ENCODE results near the gene FAM170B. TPM values are rescaled to one million over a fixed set of nuclear protein-coding genes. Genes with fewer than 3 reads are reported as not detected.

Gene FAM170B
- total and polyA plus RNA-seq, 9 of the 15 experiments (the other 6 are each of a cell fraction or from before 2014, with no cell fraction given) = 0.11 to 0.21 TPM; not detected in 7

- peak; percentile 75 for TF ChIP-seq ZBTB2 (IDR thresholded peaks at IDR 0.05)
- TF ChIP-seq SPI1 (IDR thresholded peaks at IDR 0.05; ENCODE audit: borderline replicate concordance, low read depth, low read length) = peak; percentile 83
- peak; percentile 38 for TF ChIP-seq CXXC5 (CRISPR knock-in tag; IDR thresholded peaks at IDR 0.05)
- TF ChIP-seq RAD51 (IDR thresholded peaks at IDR 0.05; ENCODE audit: borderline replicate concordance, low read depth) = peak; percentile 55; the same call in 1 of the 2 replicates
- no peak for TF ChIP-seq THRA (IDR thresholded peaks at IDR 0.05)
- TF ChIP-seq PKNOX1 (IDR thresholded peaks at IDR 0.05) = peak; percentile 70
- peak; percentile 90 for TF ChIP-seq CTBP1 (IDR thresholded peaks at IDR 0.05; ENCODE audit: borderline replicate concordance)
- TF ChIP-seq TRIM24 (IDR thresholded peaks at IDR 0.05) = peak; percentile 74 to 80; a peak in 3 of 4 replicates
- peak; percentile 63; the same call in 1 of the 2 replicates for TF ChIP-seq MEF2D (tag; conservative IDR thresholded peaks at IDR 0.05; ENCODE audit: low read depth)
- no peak for TF ChIP-seq ARID3B (CRISPR knock-in tag; IDR thresholded peaks at IDR 0.05; ENCODE audit: borderline replicate concordance)
- no peak for TF ChIP-seq PCBP1 (IDR thresholded peaks at IDR 0.05; ENCODE audit: low read depth, low read length, poor library complexity, severe bottlenecking)
- peak; percentile 73 to 79 for TF ChIP-seq RAD21 (CRISPR knock-in tag; conservative IDR thresholded peaks at IDR 0.05 in 1 of 2, IDR thresholded peaks at IDR 0.05 in 1 of 2)
- TF ChIP-seq HNRNPK (IDR thresholded peaks at IDR 0.05; ENCODE audit: low read depth, low read length, poor library complexity, severe bottlenecking) = no peak
- no peak for TF ChIP-seq SIX5 (IDR thresholded peaks at IDR 0.05; ENCODE audit: borderline replicate concordance in 1 of 2, insufficient read depth in 1 of 2, low read depth in 1 of 2, low read length in 2 of 2)
- TF ChIP-seq ERF (CRISPR knock-in tag; IDR thresholded peaks at IDR 0.05) = no peak
- no peak for TF ChIP-seq SRSF7 (optimal IDR thresholded peaks at IDR 0.05; ENCODE audit: low read depth, low read length)
- TF ChIP-seq TCF3 (CRISPR knock-in tag; IDR thresholded peaks at IDR 0.05) = peak; percentile 98
- peak; percentile 45; the same call in 1 of the 2 replicates for TF ChIP-seq SMAD4 (CRISPR knock-in tag; conservative IDR thresholded peaks at IDR 0.05)
- TF ChIP-seq EHMT2 (IDR thresholded peaks at IDR 0.05) = peak; percentile 84
- 0 out of 2 replicates have a peak, but pooled peaks have one; percentile 5 for TF ChIP-seq MECOM (CRISPR knock-in tag; IDR thresholded peaks at IDR 0.05)
- no peak; the same call in 1 of the 2 replicates for TF ChIP-seq NKRF (IDR thresholded peaks at IDR 0.05; ENCODE audit: borderline replicate concordance)
Observed at GRCh38 chr10:49161411-49161997, 27.7 kb upstream of the FAM170B start (continued).

Data from K562 (cell line).